Mucosa of gallbladder (tissue), 1 donor: ENCODE data around the gene CARD11. TPM values are rescaled to one million over a fixed set of nuclear protein-coding genes. Genes with fewer than 3 reads are reported as not detected.

Experiments used
- DNase-seq: peaks from one replicate; pipeline ENCODE4 v3.0.0-alpha.2; 2020; ENCODE audit warnings: low spot score
- total RNA-seq: library from RNA; stranded (reverse); gene quantifications from one replicate; pipeline ENCODE4 v1.2.1, GENCODE V29; 2021
- donor health status: DM: no; HTN: no; CAD: no.

Gene CARD11
- total RNA-seq, 1 donor from 2014 or later, result 35.8 TPM

DNA sequence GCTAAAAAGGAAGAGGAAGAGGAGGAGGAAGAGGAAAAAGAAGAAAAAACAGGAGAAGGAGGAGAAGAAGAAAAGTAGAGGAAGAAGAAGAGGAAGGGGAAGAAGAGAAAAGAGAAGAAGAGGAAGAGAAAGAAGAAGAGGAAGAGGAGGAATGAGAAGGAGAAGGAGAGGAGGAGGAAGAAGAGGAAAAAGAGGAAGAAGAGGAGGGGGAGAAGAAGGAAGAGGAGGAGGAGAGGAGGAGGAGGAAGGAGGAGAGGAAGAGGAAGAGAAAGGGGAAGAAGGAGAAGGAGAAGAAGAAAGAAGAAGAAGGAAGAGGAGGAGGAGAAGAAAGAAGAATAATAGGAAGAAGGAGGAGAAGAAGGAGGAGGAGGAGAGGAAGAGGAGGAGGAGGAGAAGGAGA is 103.2 kb downstream of the CARD11 start:
- no peak for DNase-seq

DNA sequence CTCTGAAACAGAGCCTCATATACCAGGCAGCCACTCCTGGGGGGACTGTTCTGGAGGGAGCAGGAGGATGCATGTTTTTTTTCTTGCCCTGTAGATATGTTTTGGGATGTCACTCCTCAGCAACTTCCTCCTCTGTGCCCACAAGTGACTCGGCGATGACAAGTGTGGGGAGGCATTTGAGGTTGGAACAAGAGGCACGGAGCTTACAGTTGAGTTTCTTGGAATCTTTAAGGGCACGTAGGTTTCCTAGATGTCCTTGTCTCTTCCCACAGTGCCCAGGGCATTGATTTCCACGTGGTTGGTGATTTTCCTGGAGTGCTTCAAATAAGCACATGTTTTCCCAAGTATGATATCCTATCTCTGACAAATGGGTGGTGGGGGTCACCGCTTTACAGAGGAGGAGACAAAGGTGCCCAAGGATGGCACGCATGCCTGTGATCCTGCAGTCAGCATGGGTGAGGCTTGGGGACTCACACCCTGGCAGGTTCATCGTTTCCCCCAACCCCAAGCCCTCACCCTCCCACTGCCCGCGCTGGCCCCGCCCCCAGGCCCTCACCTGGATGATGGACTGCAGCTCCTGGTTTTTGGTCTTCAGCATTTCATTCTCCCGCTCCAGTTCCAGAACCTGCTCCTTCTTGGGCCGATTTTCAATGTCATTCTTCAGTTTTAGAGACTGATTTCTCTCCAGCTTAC is 104.3 kb downstream of the CARD11 start:
- no peak for DNase-seq

DNA sequence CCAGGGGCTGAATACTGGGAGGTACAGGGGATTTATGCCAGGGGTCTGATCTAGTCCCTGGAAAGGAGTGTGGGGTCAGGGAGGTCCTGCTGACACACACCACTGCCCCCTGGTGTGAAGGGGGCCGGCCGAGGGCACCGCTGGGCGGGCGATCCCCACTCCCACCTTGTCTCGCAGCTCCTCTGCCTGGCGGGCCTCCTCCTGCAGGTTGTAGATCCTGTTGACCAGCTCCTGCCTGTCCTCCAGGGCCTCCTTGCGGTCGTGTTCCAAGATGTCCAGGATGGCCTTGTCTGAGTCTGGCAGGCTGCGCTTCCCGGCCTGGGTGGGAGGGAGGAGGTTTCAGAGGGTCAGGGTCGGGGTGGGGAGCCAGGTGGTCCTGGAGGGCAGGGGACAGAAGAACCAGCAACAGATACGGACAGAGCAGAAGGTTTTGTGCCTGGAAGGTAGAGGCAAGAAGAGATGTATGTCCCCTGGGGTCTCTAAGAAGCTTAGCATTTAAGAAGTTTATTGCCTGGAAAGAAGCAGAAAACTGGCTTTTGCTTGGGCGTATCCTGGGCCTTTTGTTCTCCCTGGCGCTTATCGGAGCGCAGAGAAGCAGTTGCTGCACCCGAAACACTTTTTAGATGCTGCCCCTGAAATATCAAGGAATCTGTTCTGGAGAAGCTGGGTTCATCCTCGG is 105.0 kb downstream of the CARD11 start:
- no peak for DNase-seq

DNA sequence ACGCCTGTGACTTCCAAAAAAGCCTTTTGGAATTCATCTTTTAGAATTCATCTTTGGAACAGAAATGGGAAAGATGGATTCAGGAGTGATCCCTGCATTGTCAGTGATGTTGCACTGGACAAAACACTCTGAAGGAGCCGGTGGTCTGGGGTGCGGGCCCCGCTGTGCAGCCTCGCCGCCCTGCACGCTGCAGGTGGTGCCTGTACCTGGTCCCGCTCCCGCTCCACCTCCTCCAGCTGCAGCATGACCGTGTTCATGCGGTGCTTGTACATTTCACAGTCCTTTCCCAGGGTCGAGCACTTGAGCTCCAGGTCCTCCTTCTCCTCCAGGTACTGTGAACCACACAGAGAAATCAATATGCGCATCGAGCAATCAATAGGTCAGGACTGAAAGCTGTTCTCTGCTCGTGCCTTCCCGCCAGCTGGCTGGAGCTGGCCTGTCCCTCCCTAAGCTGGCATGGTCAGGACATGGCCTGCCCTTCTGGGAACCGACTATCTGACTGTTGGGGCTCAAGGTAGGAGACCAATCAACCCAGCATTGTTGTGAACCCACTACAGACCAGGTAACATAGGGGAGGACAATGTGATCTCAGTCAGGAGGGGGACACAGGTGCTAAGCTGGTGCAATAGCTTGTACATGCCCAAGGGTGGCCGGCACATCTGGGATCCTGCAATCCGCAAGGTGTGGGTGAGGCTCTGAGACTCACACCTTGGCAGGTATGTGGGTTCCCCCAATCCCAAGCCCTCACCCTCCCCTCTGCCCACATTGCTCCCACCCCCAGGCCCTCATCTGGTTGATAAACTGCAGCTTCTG is 105.8 kb downstream of the CARD11 start:
- DNase-seq, result peak; percentile 68

DNA sequence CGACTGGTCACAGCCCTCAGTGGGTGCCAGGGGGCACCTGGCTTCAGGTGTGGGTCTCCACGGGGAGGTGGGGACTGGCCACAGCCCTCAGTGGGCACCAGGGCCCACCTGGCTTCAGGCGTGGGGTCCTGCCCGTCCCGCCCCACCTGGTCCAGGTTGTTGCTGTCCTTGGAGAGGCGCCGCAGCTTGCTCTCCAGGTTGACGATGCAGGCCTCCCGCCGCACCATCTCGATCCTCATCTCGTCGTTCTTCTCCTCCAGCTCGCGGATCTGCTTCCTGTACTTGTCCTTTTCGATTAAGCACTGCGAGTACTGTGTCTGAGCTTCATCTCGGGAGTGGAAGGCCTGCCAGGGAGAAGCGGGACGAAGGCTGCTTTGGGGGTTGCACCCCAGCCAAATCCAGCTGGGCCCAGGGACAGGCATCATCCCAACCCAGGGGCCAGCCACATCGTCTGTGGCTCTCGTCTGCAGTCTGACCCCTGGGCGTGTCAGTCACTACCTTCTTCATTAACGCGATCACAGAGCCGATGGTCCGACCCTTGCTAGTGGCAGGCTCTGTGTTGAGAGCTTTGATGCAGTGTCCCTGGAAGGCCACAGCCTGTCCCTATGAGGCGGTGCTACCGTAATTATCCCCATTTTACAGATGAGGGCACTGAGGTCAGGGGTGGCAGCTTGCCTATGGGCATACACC is 106.6 kb downstream of the CARD11 start:
- no peak for DNase-seq

DNA sequence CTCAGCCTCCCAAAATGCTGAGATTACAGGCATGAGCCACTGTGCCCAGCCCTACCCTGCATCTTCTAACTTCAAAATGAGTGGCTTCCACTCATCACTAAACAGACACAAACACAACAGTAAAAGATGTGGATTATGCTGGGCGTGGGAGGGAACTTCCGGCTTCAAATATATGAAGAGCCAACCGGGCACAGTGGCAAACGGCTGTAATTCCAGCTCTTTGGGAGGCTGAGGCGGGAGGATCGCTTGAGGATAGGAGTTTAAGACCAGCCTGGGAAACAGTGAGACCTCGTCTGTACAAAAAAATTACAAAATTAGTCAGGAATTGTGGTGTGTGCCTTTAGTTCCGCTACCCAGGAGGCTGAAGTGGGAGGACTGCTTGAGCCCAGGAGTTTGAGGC is 107.4 kb downstream of the CARD11 start:
- DNase-seq, result no peak

DNA sequence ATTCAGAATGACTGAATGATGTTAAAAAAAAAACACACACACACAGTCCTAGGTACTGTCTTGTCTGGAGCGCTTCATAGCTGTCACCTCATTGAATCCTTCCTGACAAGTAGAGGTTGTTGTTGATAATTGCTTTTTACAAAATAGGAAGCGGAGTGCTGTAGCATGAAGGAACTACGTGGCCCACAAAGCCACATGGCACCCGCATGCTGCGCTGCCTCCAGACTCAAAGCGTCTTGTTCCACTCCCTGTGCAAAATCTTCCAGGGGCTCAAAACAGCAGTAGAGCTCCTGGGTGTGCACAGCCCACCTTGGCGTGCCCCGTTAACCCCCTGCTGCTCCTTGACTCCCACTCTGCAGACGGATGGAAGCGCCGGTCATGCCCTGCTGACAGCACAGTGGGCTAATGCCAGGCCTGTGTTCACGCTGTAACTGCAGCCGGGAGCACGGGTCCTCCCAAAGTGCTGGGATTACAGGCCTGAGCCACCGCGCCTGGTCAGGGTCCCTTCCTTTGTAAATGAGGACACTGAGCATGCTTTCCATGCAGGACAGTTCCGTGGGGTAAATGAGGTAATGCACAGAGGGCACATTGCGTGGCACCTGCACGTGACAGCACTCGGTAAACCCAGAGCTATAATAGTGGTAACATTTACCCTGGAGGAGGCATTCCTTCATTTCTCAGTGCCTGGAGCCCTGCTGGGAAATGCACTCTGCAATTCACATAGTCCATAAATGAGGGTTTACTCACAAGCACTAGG is 108.5 kb downstream of the CARD11 start:
- no peak for DNase-seq

DNA sequence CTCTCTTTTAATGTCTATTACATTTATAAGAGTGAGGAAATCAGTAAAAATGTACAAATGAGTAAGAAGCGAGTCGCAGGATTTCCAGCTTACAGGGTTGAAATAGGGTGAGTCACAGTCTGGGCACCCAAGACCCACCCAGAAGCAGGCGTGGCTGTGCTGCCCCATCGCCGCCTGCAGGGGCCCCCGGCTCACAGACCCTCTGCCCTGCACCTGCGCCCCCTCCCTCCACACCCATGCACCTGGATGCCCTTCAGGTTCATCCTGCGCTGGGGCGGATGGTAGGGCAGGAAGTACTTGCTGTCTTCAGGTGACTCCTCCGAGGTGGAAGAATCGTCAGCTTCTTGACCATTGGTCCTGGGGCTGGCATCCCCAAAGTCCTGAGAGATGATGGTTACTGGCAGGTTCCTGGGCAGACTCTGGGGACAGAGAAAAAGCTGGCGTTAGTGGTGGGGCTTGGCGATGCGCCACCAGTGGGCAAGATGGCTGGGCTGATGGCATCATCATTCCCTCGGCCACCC is 109.4 kb downstream of the CARD11 start:
- DNase-seq, result no peak

DNA sequence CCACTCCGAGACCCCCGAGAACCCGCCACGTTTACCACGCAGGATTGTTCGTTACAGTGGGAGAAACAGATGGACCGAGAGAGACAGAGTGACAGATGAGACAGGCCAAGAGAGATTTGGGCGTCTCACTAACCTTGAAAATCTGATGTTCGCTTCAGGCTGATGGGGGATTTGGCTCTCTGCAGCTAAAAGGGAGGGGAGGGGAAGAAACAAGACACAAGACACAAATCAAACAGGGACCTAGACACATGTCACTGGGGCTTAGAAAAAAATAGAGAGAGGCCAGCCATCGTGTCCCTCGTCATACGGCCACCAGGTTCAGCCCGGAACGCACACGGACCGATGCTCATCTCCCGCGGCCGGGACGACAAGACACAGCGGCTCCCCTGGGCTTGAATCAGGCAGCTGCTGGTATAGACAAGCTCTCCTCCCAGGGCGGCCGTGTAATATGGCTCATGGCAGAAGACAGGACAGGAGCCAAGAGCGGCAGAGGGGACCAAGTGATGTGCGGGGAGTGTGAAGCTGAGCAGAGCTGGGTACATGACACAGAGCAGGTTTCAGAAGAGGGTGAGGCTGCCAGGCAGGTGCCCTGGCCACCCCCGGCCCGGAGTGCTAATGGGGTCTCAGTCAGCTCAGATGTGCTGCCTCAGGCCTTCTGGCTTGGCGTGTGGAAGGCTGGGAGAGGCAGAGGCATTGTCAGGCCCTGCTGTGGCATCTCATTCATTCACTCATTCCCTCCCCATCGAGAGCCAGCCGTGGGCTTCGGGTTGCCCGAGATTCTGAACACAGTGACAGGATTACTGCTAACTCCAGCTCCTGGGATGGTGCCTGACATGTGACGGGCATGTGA is 111.0 kb downstream of the CARD11 start:
- DNase-seq, result no peak

DNA sequence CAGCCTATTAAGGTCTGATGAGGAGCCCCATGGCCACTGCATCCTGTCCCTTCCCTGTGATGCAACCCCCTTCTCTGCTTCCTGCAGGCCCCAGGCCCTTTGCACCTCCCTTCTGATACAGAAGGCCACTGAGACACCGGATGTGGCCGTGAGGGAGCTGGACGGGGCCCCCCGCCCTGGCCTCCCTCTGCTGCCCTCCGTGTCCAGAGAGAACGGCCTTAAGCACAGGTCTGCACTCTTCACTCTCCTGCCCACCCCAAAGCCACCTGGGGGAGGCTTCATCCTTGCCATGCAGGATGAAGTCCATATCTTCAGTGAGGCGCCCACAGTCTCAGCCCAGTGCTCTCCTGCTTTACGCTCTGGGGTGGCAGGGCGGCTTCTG is 112.6 kb downstream of the CARD11 start:
- no peak for DNase-seq

DNA sequence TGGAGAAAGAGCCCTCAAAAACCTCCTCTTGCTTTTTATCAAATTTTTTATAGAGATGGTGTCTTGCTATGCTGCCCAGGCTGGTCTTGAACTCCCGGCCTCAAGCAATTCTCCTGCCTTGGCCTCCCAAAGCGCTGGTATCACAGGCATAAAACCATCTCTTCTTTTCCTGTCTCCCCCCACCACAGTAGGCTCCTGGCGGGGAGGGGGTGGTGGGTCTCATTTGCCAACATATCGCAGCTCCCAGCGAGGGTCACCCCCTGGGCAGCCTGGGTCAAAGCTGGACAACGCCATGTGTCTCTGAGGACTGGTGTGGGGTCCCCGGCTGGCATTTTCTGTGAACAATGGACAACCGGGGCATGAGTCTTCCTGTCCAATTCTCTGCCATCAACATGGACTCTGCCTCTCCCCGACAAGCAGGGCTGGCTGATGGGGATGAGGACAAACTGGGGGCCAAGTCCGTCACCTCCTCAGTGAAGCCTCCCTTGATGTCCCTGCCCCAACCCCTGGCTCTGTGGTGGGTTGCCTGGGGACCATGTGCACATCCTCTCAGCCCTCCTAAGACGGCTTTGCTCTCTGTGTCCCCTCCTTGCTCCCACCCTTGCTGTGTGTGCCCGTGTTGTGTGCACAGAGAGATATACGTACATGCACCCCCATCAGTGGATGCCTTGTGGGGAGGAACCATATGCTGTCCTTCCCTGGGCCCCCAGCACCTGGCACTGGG is 113.2 kb downstream of the CARD11 start:
- no peak for DNase-seq

DNA sequence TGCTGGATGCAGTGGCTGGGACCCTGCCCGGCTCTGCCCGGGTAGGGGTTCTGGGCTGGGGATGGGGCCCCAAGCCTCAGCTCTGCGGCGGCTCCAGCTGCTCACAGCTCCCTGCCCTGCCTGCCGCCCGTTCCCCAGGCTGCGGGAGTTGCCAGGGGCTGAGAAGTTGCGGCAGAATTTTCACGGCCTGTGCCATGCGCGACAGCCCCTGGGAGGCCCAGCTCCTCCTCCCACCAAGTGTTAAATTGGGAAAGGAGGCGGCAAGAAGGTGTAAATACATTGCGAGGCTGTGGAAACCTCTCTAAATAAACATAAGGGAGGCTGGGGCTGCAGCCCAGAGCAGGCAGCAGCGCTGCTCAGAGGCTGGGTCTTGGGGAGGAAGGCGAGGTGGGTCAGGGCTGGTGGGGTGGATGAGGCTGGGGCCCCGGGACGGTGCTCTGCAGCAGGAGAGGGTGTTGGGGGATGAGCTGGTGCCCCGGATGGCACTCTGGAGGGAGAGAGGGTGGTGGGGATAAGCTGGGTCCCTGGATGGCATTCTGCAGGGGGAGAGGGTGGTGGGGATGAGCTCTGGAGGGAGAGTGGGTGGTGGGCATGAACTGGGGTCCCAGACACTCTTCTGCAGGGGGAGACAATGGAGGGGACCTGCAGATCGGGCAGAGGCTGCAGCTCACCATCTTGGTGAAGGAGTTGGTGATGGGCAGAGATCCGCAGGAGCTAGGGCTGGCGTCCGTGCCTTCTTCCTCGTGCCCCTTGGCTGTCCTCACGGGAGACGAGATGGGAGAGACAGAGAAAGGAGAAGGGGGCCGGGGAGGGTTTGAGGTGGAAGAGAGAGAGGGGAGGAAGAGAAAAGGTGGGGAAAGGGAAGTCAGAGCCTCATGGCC is 114.1 kb downstream of the CARD11 start:
- DNase-seq, result no peak

DNA sequence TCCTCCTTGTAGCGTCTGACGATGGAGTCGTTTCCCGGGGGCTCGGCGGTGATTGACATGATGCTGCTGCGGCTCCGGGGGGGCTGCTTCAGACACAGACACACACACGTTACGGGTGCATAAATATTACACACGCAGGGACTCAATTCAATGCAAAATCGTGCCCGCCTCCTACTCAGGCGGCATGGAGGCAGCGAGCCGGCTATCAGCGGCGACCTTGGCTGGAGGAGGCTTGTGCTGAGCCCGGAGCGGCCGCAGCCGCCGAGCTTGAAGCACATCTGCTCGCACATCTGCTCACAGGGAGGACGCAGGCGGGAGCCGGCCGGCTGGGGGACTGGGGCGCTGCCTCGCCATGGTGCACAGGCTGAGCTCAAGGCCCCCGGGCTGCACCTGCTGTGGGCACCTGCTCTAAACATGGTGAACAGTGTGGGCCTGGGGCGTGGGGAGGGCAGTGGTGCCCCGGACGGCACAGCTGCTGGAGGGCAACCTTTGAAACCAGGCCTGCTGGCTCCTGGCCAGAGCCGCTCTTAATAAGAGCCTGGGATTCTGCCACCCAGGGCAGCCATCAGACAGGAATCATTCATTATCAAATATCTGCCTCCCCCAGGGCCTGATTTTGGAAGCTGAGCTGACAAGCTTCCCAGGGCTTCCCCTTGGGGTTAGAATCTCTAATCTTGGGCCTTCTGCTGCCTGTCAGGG is 114.9 kb downstream of the CARD11 start:
- DNase-seq, result no peak

DNA sequence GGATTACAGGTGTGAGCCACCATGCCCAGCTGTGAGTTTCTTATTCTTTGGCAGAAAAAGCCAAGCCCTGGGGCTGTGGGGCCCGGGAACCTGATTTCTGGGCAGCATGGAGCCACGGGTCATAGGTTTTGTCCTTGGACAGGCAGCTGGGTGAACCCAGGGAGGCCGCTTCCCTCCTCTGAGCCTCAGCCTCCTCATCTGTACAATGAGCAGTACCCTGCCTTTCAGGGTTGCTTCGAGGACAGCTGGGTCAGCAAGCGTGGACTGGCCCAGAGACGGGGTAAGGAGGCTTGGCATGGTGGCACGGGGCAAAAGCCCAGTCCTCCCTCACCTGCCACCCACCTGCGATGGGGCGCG is 115.4 kb downstream of the CARD11 start:
- DNase-seq, result no peak

DNA sequence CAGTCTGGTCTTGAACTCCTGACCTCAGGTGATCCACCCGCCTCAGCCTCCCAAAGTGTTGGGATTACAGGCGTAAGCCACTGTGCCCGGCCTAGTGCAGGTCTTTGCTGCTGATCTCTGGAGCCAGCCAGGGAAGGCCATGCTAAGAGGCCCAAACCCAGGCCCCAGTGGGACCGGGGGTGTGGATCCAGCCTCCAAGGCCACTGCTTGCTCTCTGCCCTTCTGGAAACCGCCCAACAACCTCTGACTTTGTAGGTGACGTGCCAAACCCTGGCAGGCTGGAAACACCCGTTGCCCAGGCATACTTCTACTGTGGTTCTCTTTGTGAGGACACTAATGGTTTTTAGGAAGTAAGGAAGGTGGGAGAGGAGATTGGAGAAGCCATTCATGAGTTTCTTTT is 116.1 kb downstream of the CARD11 start:
- no peak for DNase-seq

DNA sequence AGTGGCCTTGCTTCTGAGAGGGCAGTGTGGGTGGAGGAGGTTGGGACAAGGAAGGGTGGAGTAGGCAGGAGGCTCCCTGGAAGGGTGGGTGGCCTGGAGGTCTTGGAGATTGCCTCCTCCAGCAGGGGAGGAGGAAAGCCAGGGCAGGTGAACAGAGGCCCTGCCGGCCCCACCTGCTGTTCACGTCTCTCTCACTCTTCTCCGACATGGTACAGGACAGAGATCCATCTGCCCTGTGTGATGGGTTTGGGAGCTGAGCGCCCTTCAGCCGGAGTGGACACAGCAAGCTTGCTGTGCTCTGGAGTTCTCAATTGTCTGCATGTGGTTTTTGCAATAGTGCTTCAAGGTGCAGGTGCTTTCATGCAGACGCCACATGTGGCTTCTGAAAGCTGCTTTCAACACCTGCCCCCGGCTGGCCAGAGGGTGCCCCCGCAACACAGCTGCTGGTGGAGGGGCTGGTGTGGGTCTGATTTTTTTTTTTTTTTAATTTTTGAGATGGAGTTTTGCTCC is 116.7 kb downstream of the CARD11 start:
- DNase-seq, result no peak

DNA sequence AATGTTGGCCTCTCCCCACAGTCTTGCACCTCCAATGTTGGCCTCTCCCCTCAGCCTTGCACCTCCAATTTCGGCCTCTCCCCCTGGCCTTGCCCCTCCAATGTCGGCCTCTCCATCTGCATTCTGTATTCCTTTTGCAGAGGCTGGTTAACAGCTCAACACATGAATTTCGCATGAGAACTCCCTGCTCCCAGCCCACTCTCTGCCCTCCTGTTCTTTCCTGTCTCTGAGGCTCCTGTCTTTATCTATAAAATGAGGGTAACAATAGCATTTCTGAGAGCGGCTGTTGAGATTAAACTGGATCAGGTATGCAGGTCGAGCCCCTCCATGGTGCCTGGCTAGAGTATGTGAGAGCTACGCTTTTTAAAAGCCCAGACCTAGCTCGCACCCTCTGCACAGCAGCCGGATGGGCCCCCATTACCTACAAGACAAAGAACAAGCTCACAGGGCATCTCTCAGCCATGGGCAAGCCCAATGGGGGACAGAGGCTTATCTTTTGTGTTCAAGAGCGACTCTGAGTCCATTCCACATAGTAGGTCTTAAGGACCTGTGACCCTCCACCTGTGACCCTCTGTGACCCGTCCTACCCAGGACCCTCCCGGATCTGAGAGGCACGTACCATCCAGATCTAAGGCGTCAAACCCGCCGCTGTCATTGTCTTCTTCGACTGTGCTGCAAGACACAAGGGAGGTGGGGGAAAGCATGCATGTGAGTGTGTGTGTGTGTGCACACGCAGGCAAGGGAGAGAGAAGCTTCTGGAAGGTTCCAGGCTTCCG is 117.4 kb downstream of the CARD11 start:
- no peak for DNase-seq
